Measurements from ENCODE around the gene CFAP119. TPM values are rescaled to one million over a fixed set of nuclear protein-coding genes. Genes with fewer than 3 reads are reported as not detected.

Gene CFAP119
- polyA plus RNA-seq, 1 of the 3 experiments (the other 2 are of a cell fraction) = 28.4 TPM

DNA sequence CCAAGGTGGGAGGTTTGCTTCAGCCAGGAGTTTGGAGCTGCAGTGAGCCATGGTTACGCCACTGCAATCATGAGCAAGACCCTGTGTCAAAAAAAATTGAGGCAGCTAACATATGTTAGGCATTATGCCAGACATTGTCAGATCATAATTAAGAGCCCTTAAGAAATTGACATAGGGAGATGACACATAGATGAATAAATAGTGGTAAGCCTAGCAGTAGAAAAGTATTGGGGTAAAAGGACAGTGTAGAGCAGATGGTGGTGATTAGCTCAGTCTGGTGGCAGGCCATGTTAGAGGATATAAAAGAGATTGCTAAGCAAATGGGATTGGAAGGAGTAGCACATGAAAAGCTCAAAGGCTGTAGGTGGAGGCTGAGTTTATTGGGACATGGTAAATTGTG lies 40.3 kb downstream of the CFAP119 start:
- Histone ChIP-seq H3K4me1 (ENCODE audit: control insufficient read depth in 1 of 2, insufficient read depth in 2 of 2, low read depth in 1 of 2, low read length in 1 of 2) (no peaks in the 10 kb centered on the region), H2AFZ (ENCODE audit: low read depth) (no peak overlapping the region), H3F3A (replicated peaks; ENCODE audit: insufficient read depth) (peaks cover 9% of the 10 kb centered on the region), H3K27me3 (ENCODE audit: insufficient read depth) (no peaks in the 10 kb centered on the region), H3K9me3 (no peaks in the 10 kb centered on the region), H3K36me3 (replicated peaks in 1 of 2; ENCODE audit: control insufficient read depth in 1 of 2, insufficient read depth in 2 of 2, low read length in 1 of 2) (peaks cover 74 to 78% of the 10 kb centered on the region in 2 experiments), H3K4me3 (ENCODE audit: low read depth in 2 of 2, low read length in 1 of 2) (no peak overlapping the region), H3K79me2 (ENCODE audit: insufficient read depth) (peaks cover 70% of the 10 kb centered on the region), H3K9ac (no peak overlapping the region), H3K27ac (ENCODE audit: low read depth in 2 of 2, low read length in 1 of 2) (no peak overlapping the region), H4K20me1 (ENCODE audit: insufficient read depth) (0 out of 2 replicates have a peak, but pooled peaks cover 9% of the 10 kb centered on the region), H3K9me2 (no peaks in the 10 kb centered on the region), H3K4me2 (no peak overlapping the region)
- TF ChIP-seq EZH2phosphoT487 (IDR thresholded peaks at IDR 0.05; ENCODE audit: borderline replicate concordance, low read depth) (no peak), MEF2A (IDR thresholded peaks at IDR 0.05; ENCODE audit: borderline replicate concordance, low read depth) (no peak), TCF12 (IDR thresholded peaks at IDR 0.05) (no peak), JUND (IDR thresholded peaks at IDR 0.05) (no peak), FOXJ3 (CRISPR knock-in tag; IDR thresholded peaks at IDR 0.05) (no peak), NRF1 (IDR thresholded peaks at IDR 0.05; ENCODE audit: low read depth, low read length) (no peak)
- TF ChIP-seq, protein P1, sequence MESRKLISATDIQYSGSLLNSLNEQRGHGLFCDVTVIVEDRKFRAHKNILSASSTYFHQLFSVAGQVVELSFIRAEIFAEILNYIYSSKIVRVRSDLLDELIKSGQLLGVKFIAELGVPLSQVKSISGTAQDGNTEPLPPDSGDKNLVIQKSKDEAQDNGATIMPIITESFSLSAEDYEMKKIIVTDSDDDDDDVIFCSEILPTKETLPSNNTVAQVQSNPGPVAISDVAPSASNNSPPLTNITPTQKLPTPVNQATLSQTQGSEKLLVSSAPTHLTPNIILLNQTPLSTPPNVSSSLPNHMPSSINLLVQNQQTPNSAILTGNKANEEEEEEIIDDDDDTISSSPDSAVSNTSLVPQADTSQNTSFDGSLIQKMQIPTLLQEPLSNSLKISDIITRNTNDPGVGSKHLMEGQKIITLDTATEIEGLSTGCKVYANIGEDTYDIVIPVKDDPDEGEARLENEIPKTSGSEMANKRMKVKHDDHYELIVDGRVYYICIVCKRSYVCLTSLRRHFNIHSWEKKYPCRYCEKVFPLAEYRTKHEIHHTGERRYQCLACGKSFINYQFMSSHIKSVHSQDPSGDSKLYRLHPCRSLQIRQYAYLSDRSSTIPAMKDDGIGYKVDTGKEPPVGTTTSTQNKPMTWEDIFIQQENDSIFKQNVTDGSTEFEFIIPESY (IDR thresholded peaks at IDR 0.05; ENCODE audit: borderline replicate concordance, low read depth) = no peak
- 100% methylated on average over 1 of the region's 1 CpG for WGBS (ENCODE audit: low lambda C conversion rate)
- CTCF ChIA-PET = no interaction called here
- POLR2A ChIA-PET = interaction anchor here (0.7 kb wide), 1 partner anchor 26 kb away, joined by 3 read pairs; no protein-coding TSS in a partner anchor
- DNase-seq = no peak

DNA sequence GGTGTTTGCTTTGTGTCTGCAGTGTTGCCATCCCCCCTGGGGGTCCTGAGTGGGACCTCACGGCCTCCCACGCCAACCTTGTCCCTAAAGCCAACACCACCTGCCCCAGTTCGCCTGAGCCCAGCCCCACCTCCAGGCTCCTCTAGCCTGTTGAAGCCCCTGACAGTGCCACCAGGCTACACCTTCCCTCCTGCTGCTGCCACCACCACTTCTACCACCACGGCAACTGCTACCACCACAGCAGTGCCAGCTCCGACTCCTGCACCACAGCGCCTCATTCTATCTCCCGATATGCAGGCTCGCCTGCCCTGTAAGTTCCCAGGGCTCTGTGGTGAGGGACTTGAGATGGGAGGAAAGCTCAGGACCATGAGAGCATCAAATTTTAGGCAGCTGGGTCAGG lies 40.7 kb downstream of the CFAP119 start:
- Histone ChIP-seq H3K79me2 (ENCODE audit: insufficient read depth) (peaks cover 70% of the 10 kb centered on the region), H3F3A (replicated peaks; ENCODE audit: insufficient read depth) (peaks cover 9% of the 10 kb centered on the region), H3K27me3 (ENCODE audit: insufficient read depth) (no peaks in the 10 kb centered on the region), H3K4me3 (ENCODE audit: low read depth in 2 of 2, low read length in 1 of 2) (no peak overlapping the region), H3K9me2 (no peaks in the 10 kb centered on the region), H3K9me3 (no peaks in the 10 kb centered on the region), H3K9ac (no peak overlapping the region), H3K27ac (ENCODE audit: low read depth in 2 of 2, low read length in 1 of 2) (no peak overlapping the region), H3K36me3 (replicated peaks in 1 of 2; ENCODE audit: control insufficient read depth in 1 of 2, insufficient read depth in 2 of 2, low read length in 1 of 2) (peaks cover 74 to 80% of the 10 kb centered on the region in 2 experiments), H3K4me1 (ENCODE audit: control insufficient read depth in 1 of 2, insufficient read depth in 2 of 2, low read depth in 1 of 2, low read length in 1 of 2) (no peaks in the 10 kb centered on the region), H2AFZ (ENCODE audit: low read depth) (no peak overlapping the region), H3K4me2 (no peak overlapping the region), H4K20me1 (ENCODE audit: insufficient read depth) (0 out of 2 replicates have a peak, but pooled peaks cover 9% of the 10 kb centered on the region)
- TF ChIP-seq, protein P2, sequence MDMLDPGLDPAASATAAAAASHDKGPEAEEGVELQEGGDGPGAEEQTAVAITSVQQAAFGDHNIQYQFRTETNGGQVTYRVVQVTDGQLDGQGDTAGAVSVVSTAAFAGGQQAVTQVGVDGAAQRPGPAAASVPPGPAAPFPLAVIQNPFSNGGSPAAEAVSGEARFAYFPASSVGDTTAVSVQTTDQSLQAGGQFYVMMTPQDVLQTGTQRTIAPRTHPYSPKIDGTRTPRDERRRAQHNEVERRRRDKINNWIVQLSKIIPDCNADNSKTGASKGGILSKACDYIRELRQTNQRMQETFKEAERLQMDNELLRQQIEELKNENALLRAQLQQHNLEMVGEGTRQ (IDR thresholded peaks at IDR 0.05; ENCODE audit: borderline replicate concordance, low read depth, low read length) = no peak
- TF ChIP-seq RCOR1 (IDR thresholded peaks at IDR 0.05; ENCODE audit: low read length) (no peak), MXI1 (IDR thresholded peaks at IDR 0.05; ENCODE audit: low read depth, low read length) (no peak), SIN3A (IDR thresholded peaks at IDR 0.05; ENCODE audit: borderline replicate concordance, low read depth, low read length) (no peak), RXRA (IDR thresholded peaks at IDR 0.05; ENCODE audit: borderline replicate concordance, low read depth) (no peak), TAF1 (IDR thresholded peaks at IDR 0.05; ENCODE audit: borderline replicate concordance, low read depth, low read length) (no peak), SMC3 (IDR thresholded peaks at IDR 0.05; ENCODE audit: low read depth, low read length) (no peak), NFIC (IDR thresholded peaks at IDR 0.05; ENCODE audit: borderline replicate concordance) (no peak), CHD2 (IDR thresholded peaks at IDR 0.05; ENCODE audit: low read length, partially characterized antibody) (no peak), FOXM1 (IDR thresholded peaks at IDR 0.05; ENCODE audit: low read depth) (no peak), POLR2AphosphoS5 (IDR thresholded peaks at IDR 0.05; ENCODE audit: low read depth, low read length) (no peak), FOXJ3 (CRISPR knock-in tag; IDR thresholded peaks at IDR 0.05) (no peak), TCF12 (IDR thresholded peaks at IDR 0.05) (no peak), NRF1 (IDR thresholded peaks at IDR 0.05; ENCODE audit: low read depth, low read length) (no peak)
- TF ChIP-seq, protein P3, sequence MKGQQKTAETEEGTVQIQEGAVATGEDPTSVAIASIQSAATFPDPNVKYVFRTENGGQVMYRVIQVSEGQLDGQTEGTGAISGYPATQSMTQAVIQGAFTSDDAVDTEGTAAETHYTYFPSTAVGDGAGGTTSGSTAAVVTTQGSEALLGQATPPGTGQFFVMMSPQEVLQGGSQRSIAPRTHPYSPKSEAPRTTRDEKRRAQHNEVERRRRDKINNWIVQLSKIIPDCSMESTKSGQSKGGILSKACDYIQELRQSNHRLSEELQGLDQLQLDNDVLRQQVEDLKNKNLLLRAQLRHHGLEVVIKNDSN (IDR thresholded peaks at IDR 0.05; ENCODE audit: borderline replicate concordance, low read depth) = no peak
- TF ChIP-seq, protein P4, sequence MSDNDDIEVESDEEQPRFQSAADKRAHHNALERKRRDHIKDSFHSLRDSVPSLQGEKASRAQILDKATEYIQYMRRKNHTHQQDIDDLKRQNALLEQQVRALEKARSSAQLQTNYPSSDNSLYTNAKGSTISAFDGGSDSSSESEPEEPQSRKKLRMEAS (IDR thresholded peaks at IDR 0.05; ENCODE audit: low read depth) = no peak
- CTCF ChIA-PET = no interaction called here
- no peak for DNase-seq
- POLR2A ChIA-PET = interaction anchor here (0.7 kb wide), 1 partner anchor 27 kb away, joined by 3 read pairs; no protein-coding TSS in a partner anchor
- 100% methylated on average over 5 of the region's 8 CpGs for WGBS (ENCODE audit: low lambda C conversion rate)

All from SK-N-SH (cell line).